Stomach (tissue), 4 donors: ENCODE data around the gene LRRC9.

ENCODE experiments used
- POLR2A ChIP-seq, 4 donors: fragments of 450-650 bp; IDR thresholded peaks; one replicate each; pipeline ENCODE4 v1.6.1; 2016; ENCODE audit warnings: antibody characterized with exemption in 4 of 4, control low read depth in 2 of 4, mild to moderate bottlenecking in 1 of 4, moderate library complexity in 1 of 4
- POLR2AphosphoS5 ChIP-seq, 3 donors: sonication (generic); formaldehyde crosslinking; IDR thresholded peaks; one replicate each; pipeline ENCODE4 v1.6.1; 2016; ENCODE audit warnings: antibody characterized with exemption in 3 of 3

GRCh38 chr14:59981564-59981963 lies 61.6 kb downstream of the LRRC9 start:
- TF ChIP-seq POLR2AphosphoS5 (IDR thresholded peaks at IDR 0.05) = no peak
- TF ChIP-seq POLR2A (IDR thresholded peaks at IDR 0.05) = no peak
